Fibroblast of skin of left biceps (primary cell): ENCODE data around the gene SFRP5.

Experiments used
- DNase-seq, 2 experiments: peaks; one replicate each; pipeline ENCODE4 v3.0.0-alpha.2; 2013; ENCODE audit warnings: low read depth in 2 of 2

SFRP5 gene

DNA sequence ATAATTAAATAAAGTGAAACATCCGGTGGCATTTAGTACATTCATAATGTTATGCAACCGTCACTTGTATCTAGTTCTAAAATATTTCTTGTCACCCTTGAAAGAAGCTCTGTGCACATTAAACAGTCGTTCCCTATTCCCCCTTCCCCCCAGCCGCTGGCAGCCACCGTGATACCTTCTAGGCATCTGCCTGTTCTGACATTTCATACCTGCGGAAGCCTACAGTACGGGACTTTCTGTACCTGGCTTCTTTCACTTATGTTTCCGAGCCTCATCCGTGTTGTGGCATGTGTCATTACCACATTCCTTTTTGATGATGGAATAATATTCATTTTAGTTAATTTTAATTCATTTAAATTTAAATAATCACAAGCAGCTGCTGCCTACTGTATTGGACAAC is 13.9 kb upstream of the SFRP5 start:
- no peak for DNase-seq

- DNase-seq: no peak
Measured at GRCh38 chr10:97785231-97785630, 13.4 kb upstream of the SFRP5 start.

DNA sequence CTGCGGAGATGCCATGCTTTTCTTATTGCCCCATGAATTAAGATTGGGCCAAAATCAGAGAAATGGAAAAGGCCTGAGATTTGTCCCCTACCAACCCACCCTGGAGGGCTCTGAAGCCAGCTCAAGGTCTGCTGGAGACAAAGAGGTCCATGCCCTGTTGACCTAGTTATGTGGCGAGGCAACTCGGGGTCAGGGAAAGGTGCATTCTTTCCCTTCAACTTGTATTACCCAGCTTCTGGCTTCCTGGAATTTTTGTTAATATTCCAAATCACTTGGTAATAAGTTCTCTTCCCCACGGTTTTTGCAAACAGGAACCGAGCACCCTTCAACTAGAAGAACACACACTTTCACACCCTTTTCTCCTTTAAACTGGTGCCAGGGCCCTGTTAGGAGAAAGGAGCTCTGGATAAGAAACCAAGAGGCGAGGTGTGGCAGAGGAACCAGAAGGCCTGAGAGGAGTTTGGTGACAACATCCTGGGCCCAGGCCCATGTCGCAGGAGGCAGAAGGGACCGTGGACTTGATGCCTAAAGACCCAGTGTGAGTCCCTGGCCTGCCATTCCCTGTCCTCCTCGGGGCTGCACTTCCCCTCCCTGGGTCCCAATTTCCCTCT is 12.5 kb upstream of the SFRP5 start:
- DNase-seq: no peak

- DNase-seq: no peak
Measured at GRCh38 chr10:97782455-97783228, 10.8 kb upstream of the SFRP5 start.

GRCh38 chr10:97781618-97782331 is 10.0 kb upstream of the SFRP5 start:
- no peak for DNase-seq

- DNase-seq: no peak
Measured at GRCh38 chr10:97780841-97781617, 9.2 kb upstream of the SFRP5 start.

GRCh38 chr10:97779975-97780374 is 8.2 kb upstream of the SFRP5 start:
- no peak for DNase-seq

- DNase-seq: no peak
Measured at GRCh38 chr10:97779492-97779891, 7.7 kb upstream of the SFRP5 start.

- no peak for DNase-seq
Measured at GRCh38 chr10:97778452-97779302, 6.9 kb upstream of the SFRP5 start.

GRCh38 chr10:97777143-97777542 is 5.3 kb upstream of the SFRP5 start:
- DNase-seq: no peak

DNA sequence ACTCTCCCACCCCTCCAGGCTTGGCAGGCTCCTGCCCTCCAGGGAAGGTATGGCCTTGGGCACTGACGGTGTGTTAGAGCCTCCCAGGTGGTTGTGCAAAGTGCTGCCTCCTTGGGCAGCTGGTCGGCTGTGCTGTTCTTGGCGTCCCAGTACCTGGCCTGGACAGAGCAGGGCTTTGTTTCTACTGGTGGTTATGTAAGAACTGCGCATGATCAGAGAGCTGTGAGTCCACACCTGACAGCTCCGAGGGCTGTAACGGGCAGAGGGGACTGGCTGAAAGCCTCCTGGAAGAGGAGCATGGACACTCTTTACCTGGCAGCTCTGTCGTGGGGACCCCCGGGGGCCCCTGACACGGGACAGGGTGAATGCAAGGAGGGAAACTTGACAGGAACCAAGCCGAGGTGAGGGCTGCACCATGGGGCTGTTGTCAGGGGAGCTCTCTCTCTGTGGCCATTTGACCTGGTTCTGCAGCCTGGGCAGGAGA is 3.1 kb upstream of the SFRP5 start:
- no peak for DNase-seq

- no peak for DNase-seq
Measured at GRCh38 chr10:97773096-97773495, 1.3 kb upstream of the SFRP5 start.

- no peak for DNase-seq
Measured at GRCh38 chr10:97771055-97771891, 526 bp downstream of the SFRP5 start.

- DNase-seq: no peak
Measured at GRCh38 chr10:97770255-97770654, 1.5 kb downstream of the SFRP5 start.

GRCh38 chr10:97768322-97769315 is 3.2 kb downstream of the SFRP5 start:
- no peak for DNase-seq

DNA sequence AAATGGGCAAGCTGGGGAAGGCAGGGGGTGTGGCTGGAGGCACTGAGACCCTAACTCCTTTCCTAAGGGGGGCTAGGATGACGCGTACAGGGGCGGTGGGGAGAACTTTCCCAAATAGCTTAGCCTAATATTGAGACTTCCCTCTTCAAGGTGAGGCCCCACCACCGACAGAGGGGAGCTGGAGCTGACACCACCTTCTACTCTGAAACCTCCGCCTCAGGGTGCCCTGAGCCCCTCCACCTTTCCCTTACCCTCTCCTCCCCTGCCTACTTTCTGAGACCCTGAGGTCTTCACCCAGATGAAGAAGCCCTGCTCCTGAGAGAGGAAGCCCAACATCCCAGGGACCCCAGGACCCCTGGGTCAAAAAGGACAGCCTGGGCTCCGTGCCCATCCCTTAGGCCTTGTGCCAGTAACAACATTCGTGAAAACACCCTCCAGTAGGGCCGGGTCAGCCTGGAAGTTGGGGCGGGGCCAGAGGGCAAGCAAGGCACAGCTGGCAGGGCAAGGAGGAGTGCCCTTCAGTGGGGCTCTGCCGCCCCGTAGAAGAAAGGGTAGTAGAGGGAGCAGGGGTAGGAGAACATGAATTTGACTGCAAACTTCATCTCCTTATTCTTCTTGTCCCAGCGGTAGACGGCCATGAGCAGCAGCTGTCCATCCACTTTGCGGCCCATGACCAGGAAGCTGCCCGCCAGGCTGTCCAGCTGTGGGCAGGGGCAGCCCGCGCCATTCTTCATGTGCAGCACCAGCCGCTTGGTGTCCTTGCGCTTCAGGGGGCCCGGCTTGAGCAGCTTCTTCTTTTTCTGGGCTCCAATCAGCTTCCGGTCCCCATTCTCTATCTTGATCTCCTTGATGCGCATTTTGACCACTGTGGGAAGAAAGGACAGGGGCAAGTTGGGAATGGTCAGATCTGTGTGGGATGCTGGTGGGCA is 4.5 kb downstream of the SFRP5 start:
- DNase-seq: no peak

DNA sequence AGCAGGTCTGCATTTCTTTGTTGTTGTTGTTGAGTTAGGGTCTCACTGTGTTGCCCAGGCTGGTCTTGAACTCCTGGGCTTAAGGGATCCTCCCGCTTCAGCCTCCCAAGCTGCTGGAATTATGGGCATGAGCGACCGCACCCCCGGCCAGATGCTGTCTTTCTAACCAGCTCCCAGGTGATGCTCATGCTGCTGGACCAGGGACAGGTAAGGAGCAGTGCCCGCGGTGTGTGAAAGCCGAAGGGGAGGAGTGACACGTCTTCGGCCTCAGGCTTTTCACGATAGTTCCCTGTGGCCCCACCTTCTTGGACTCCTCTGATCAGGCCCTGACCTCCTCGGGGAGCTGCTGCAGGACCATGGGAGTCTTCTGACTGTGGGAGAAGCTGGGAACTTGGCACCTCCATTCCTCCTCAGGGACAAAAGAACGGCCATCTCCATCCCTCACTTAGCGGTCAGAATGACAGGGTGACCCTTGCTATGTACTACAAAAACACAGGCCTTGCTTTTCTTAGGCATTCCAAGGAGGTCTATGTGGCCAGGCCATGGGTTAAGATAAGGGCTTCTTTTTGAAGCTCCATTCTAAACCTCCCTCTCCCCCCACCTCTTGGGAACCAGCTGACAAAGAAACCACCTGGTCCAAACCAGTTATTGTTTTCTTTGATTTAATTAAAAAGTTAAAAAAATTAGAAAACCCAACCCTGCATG is 5.5 kb downstream of the SFRP5 start:
- no peak for DNase-seq
